Measurements from ENCODE around the gene HDDC3.
A peak's percentile ranks its signal among the peaks of the same experiment; 100 is the strongest.

The HDDC3 gene

DNA sequence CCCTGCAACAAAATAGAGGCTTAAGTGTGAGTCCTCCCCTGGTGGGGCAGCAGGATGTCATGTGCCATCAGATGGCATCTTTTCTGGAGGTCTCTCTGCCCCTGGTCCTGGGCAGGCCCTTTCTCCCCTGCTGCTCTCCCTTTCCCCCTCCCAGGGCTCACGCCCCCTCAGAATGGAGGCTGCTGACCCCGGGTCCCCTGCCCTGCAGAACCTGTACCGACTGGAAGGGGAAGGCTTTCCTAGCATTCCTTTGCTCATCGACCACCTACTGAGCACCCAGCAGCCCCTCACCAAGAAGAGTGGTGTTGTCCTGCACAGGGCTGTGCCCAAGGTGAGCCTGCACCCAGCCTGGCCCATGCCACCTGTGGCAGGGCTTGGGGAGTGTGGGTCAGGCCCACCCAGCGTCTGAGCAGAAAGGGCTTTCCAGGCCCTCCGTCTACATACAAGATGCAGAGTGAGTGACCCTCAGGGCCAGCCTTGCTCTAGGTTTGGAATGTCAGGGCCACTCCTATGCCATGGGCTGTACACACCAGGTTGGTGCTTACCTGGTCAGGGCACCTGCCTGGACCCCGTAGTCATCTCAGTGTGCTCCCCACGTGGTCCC lies 40.9 kb downstream of the HDDC3 start:
- DNase-seq (ENCODE audit: low spot score), result no peak

GRCh38 chr15:90890839-90891238 lies 41.5 kb downstream of the HDDC3 start:
- no peak for DNase-seq (ENCODE audit: low spot score)

- no peak for DNase-seq (ENCODE audit: low spot score)
Observed at GRCh38 chr15:90889736-90890456, 42.5 kb downstream of the HDDC3 start.

DNA sequence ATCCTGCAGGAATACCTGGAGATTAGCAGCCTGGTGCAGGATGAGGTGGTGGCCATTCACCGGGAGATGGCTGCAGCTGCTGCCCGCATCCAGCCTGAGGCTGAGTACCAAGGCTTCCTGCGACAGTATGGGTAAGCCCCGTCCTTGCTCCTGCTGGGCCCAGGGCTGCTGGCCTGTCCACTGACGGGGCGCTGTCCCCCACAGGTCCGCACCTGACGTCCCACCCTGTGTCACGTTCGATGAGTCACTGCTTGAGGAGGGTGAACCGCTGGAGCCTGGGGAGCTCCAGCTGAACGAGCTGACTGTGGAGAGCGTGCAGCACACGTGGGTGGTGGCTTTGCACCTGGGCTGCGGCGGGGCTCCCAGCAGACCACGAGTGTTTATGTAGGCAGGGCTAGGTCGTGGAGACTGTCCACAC lies 43.0 kb downstream of the HDDC3 start:
- DNase-seq (ENCODE audit: low spot score), result no peak

DNA sequence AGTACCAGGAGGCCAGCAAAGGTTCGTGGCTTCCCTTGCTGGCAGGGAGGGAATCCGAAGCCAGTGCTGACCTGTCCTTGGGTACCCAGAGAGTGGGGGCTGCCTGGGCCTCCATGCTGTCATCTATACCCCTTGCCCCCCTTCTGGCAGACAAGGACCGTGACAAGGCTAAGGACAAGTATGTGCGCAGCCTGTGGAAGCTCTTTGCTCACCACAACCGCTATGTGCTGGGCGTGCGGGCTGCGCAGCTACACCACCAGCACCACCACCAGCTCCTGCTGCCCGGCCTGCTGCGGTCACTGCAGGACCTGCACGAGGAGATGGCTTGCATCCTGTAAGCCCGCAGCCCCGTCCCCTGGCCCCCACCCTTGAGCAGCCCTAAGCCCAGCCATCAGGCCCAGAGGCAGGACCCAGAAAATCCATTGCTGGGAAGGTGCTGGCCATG lies 45.3 kb downstream of the HDDC3 start:
- DNase-seq (ENCODE audit: low spot score), result no peak

GRCh38 chr15:90886291-90886614 lies 46.1 kb downstream of the HDDC3 start:
- no peak for DNase-seq (ENCODE audit: low spot score)

DNA sequence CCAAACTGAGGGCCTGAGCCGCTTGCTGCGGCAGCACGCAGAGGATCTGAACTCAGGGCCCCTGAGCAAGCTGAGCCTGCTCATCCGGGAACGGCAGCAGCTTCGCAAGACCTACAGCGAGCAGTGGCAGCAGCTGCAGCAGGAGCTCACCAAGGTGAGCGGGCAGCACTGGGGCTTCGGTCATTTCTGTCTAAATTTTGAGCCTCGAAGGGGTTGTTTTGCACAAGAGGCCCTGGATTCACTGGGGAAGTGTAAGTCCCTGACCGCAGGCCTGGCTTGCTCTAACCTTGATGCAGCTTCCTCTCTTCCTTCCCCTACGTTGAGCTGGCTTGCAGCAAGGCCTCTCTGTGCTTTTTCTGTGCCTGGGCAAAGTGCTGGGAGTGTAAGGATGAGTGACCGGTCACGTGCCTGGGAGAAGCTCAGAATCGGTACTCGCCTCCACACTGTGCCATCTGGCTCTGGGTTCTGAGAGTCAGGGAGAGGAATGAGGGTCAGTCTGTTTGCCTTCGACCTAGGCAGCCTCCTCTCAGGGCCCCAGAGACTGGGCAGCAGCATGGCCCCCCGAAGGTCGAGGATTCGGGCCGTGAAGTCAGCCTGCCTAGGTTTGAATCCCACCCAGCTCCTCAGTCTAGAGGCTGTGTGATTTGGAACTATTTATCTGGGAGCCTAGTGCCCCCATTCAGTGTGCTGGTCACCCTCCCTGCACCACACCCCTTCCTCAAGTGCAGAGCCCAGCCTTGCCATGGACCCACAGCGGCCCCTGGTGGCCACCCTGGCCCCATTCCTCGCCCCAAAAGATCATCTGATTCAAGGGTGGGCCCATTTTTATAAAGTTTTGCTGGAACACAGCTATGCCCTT lies 46.7 kb downstream of the HDDC3 start:
- DNase-seq (ENCODE audit: low spot score), result peak; percentile 76

DNA sequence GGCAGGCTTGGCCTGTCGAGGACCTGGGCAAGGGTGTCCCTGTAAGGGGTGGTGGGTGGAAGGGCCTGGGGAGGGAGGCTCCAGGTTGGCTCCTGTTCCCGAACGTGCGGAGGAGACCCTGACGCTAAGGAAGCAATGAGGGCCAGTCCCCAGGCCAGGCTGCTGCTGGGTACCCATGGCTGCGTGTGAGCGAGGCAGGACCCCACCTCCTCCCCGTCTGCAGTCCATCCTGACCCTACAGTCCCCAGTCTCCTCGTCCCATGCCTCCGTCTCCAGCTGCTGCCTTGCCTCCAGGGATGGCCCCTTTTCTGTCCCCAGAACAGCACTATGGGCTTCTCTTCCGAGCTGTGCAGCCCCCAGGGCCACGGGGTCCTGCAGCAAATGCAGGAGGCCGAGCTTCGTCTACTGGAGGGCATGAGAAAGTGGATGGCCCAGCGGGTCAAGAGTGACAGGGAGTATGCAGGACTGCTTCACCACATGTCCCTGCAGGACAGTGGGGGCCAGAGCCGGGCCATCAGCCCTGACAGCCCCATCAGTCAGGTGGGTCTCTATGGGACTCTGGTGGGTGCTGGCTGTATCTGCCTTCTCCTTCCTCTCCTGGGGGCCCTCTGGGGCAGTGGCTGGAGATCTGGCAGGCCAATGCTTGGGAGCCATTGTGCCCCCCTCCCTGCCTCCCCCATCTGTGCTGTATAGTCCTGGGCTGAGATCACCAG lies 47.5 kb downstream of the HDDC3 start:
- DNase-seq (ENCODE audit: low spot score), result no peak

DNA sequence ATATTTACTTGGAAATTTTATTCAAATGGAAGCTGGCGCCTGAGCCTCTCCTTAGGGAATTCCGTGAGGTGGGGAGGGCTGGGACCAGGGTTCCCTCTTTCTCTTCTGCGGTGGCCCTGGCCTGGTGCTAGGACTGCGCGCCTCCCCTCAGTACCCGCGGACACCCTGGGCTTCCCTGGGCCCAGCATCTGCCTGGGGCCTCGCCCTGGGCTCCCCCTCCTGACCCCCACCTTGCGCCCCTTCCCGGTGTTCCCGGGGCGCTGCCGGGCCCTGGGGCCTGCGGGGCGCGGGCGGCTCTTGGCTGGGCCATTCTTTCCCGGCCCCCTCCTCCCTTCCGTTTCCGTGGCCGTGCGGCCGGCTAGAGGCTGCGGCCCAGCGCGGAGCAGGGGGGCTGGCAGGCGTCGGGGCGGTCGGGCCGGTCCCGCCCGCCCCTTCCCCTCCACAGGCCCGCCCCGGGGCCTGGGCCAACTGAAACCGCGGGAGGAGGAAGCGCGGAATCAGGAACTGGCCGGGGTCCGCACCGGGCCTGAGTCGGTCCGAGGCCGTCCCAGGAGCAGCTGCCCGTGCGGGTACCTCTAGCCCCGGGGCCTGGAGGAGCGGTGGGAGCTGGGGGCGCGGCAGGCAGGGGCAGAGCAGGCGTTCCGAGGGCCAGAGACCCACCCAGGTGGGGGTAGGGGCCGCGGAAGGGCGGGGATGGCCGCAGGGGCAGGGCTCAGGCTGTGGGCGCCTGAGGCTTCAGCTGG lies 48.2 kb downstream of the HDDC3 start, which contains the start of gene FES:
FES (plus strand) TSS at position 529 of the 743 bp plus-strand sequence. CDS start 542 bp downstream, outside the sequence.
- DNase-seq (ENCODE audit: low spot score), result peak; percentile 53

GRCh38 chr15:90883526-90883975 lies 48.8 kb downstream of the HDDC3 start:
- DNase-seq (ENCODE audit: low spot score), result no peak

GRCh38 chr15:90882781-90883525 lies 49.4 kb downstream of the HDDC3 start:
- no peak for DNase-seq (ENCODE audit: low spot score)

GRCh38 chr15:90881978-90882721 lies 50.2 kb downstream of the HDDC3 start:
- no peak for DNase-seq (ENCODE audit: low spot score)

GRCh38 chr15:90881181-90881977 lies 51.0 kb downstream of the HDDC3 start:
- DNase-seq (ENCODE audit: low spot score), result no peak

- no peak for DNase-seq (ENCODE audit: low spot score)
Observed at GRCh38 chr15:90880381-90881145, 51.8 kb downstream of the HDDC3 start.
